Fibroblast of mammary gland (primary cell): ENCODE measurements around the gene SHROOM2.

ENCODE experiments used
- DNase-seq: peaks from one replicate; pipeline ENCODE4 v3.0.0-alpha.2; 2010; ENCODE audit warnings: low read depth
- H3K4me3 ChIP-seq: 2 replicates; pipeline ENCODE4 v1.5.1; 2011; ENCODE audit warnings: low read depth, mild to moderate bottlenecking, low read length, moderate library complexity; ENCODE audit not compliant: control insufficient read depth
- CTCF ChIP-seq: conservative IDR thresholded peaks from 2 replicates; pipeline ENCODE4 v1.5.1; 2011; ENCODE audit warnings: low read depth, low read length, inconsistent platforms; ENCODE audit not compliant: control insufficient read depth, insufficient read depth

Gene SHROOM2

GRCh38 chrX:9873360-9873759 lies 87.1 kb downstream of the SHROOM2 start:
- no peak overlapping the region for H3K4me3 ChIP-seq
- no peak for DNase-seq
- TF ChIP-seq CTCF: no peak

- no peak overlapping the region for H3K4me3 ChIP-seq
- no peak for DNase-seq
- peak; percentile 45 for TF ChIP-seq CTCF
Observed at GRCh38 chrX:9873952-9874351, 87.7 kb downstream of the SHROOM2 start.

GRCh38 chrX:9874483-9874882 lies 88.3 kb downstream of the SHROOM2 start:
- no peak for DNase-seq
- no peak for TF ChIP-seq CTCF
- no peak overlapping the region for H3K4me3 ChIP-seq

- no peak for TF ChIP-seq CTCF
- H3K4me3 ChIP-seq: no peak overlapping the region
- no peak for DNase-seq
Observed at GRCh38 chrX:9875801-9876200, 89.6 kb downstream of the SHROOM2 start.

GRCh38 chrX:9876201-9876600 lies 90.0 kb downstream of the SHROOM2 start:
- H3K4me3 ChIP-seq: no peak overlapping the region
- no peak for TF ChIP-seq CTCF
- DNase-seq: no peak

- no peak overlapping the region for H3K4me3 ChIP-seq
- DNase-seq: no peak
- no peak for TF ChIP-seq CTCF
Observed at GRCh38 chrX:9878146-9878820, 92.1 kb downstream of the SHROOM2 start.

- H3K4me3 ChIP-seq: no peak overlapping the region
- DNase-seq: no peak
- TF ChIP-seq CTCF: no peak
Observed at GRCh38 chrX:9880237-9880636, 94.0 kb downstream of the SHROOM2 start.
